GM11168 (cell line): ENCODE data around the gene EIF4EBP2.

Experiments
- in situ Hi-C: fragments of 300-500 bp; cut with MboI; formaldehyde crosslinking; loops from one replicate; pipeline ENCODE4 v1.12.0; 2022; ENCODE audit warnings: low sequenced_read_pairs; ENCODE audit not compliant: unreplicated experiment

Gene EIF4EBP2

GRCh38 chr10:70404036-70404786 lies at the start of gene EIF4EBP2:
Gene EIF4EBP2, plus strand, starts transcription at chr10:70404145. Its CDS starts 257 bp downstream, at chr10:70404402.
- in situ Hi-C loops = no loop called here

GRCh38 chr10:70354556-70354955 lies 49.4 kb upstream of the EIF4EBP2 start:
- in situ Hi-C loops = no loop called here

GRCh38 chr10:70355051-70356021 lies 48.6 kb upstream of the EIF4EBP2 start:
- in situ Hi-C loops = loop anchor here (5.0 kb wide), 1 partner anchor 123 kb away; the partner anchor contains the start of gene PPA1

GRCh38 chr10:70357565-70357964 lies 46.4 kb upstream of the EIF4EBP2 start:
- in situ Hi-C loops = loop anchor here (5.0 kb wide), 1 partner anchor 125 kb away; the partner anchor contains the start of gene PPA1

- in situ Hi-C loops = loop anchor here (5.0 kb wide), 1 partner anchor 126 kb away; the partner anchor contains the start of gene PPA1
Measured at GRCh38 chr10:70358446-70358845, 45.5 kb upstream of the EIF4EBP2 start.

GRCh38 chr10:70359017-70359550 lies 44.9 kb upstream of the EIF4EBP2 start:
- in situ Hi-C loops = loop anchor here (5.0 kb wide), 1 partner anchor 127 kb away; the partner anchor contains the start of gene PPA1

- in situ Hi-C loops = no loop called here
Measured at GRCh38 chr10:70360215-70360614, 43.7 kb upstream of the EIF4EBP2 start.

- in situ Hi-C loops = no loop called here
Measured at GRCh38 chr10:70362328-70362727, 41.6 kb upstream of the EIF4EBP2 start.

- in situ Hi-C loops = no loop called here
Measured at GRCh38 chr10:70363292-70363691, 40.7 kb upstream of the EIF4EBP2 start.

- in situ Hi-C loops = no loop called here
Measured at GRCh38 chr10:70363971-70364771, 39.8 kb upstream of the EIF4EBP2 start.

- in situ Hi-C loops = no loop called here
Measured at GRCh38 chr10:70364772-70365091, 39.2 kb upstream of the EIF4EBP2 start.

- in situ Hi-C loops = no loop called here
Measured at GRCh38 chr10:70367195-70367796, 36.6 kb upstream of the EIF4EBP2 start.

GRCh38 chr10:70368774-70369482 lies 35.0 kb upstream of the EIF4EBP2 start:
- in situ Hi-C loops = no loop called here

GRCh38 chr10:70369498-70370018 lies 34.4 kb upstream of the EIF4EBP2 start:
- in situ Hi-C loops = no loop called here

- in situ Hi-C loops = no loop called here
Measured at GRCh38 chr10:70370766-70371165, 33.2 kb upstream of the EIF4EBP2 start.

GRCh38 chr10:70371846-70372245 lies 32.1 kb upstream of the EIF4EBP2 start:
- in situ Hi-C loops = no loop called here

GRCh38 chr10:70374775-70375614 lies 28.9 kb upstream of the EIF4EBP2 start:
- in situ Hi-C loops = no loop called here
